RPMI7951 (cell line): ENCODE data around the gene TMEM255B. TPM values are rescaled to one million over a fixed set of nuclear protein-coding genes. Genes with fewer than 3 reads are reported as not detected.
"Not testable (repeated sequence)": the region's sequence is repeated elsewhere in the genome, so short reads cannot be mapped to it uniquely, and the experiment has no call there.

ENCODE experiments used
- DNase-seq: peaks from one replicate; pipeline ENCODE4 v3.0.0-alpha.2; 2012; ENCODE audit warnings: low read depth
- total RNA-seq: library from RNA; depleted of rRNA; stranded (reverse); fragments of >200 nt; shearing (Covaris generic); gene quantifications from 2 replicates; pipeline ENCODE4 v1.2.3, GENCODE V29; 2014

TMEM255B gene
- total RNA-seq, 1 experiment from 2014 or later, result 0.60 TPM

DNA sequence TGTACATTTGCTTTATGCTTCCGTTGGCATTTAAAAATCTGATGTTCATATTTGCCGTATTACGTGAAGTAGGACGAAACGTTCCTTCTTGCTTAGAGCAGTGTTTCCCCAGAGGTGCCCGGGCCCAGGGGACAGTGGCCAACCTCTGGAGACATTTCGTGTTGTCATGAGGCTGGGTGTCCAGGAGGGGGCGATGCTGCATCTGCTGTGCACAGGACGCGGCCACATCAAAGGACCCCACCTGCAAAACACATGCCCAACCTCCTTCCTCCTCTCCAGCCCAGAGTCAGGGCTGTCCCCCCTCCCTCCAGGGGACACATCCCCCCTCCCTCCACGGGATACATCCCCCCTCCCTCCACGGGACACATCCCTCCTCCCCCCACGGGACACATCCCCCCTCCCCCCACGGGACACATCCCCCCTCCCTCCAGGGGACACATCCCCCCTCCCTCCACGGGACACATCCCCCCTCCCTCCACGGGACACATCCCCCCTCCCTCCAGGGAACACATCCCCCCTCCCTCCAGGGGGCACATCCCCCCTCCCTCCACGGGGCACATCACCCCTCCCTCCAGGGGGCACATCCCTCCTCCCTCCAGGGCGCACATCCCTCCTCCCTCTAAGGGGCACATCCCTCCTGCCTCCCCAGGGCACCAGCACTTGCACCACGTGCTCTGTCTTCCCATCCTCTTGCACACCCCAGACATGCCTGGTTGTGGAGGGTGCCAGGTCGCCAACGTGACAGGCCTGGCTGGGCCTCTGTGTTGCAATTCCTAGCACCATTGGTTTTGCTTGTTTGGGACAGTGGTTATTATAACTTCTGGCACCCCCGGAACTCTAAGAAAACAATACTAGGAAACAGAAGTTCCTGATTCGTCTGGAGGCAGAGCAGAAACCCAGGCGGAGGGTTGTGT, 58.2 kb downstream of the TMEM255B start:
- peak; percentile 65 for DNase-seq

DNA sequence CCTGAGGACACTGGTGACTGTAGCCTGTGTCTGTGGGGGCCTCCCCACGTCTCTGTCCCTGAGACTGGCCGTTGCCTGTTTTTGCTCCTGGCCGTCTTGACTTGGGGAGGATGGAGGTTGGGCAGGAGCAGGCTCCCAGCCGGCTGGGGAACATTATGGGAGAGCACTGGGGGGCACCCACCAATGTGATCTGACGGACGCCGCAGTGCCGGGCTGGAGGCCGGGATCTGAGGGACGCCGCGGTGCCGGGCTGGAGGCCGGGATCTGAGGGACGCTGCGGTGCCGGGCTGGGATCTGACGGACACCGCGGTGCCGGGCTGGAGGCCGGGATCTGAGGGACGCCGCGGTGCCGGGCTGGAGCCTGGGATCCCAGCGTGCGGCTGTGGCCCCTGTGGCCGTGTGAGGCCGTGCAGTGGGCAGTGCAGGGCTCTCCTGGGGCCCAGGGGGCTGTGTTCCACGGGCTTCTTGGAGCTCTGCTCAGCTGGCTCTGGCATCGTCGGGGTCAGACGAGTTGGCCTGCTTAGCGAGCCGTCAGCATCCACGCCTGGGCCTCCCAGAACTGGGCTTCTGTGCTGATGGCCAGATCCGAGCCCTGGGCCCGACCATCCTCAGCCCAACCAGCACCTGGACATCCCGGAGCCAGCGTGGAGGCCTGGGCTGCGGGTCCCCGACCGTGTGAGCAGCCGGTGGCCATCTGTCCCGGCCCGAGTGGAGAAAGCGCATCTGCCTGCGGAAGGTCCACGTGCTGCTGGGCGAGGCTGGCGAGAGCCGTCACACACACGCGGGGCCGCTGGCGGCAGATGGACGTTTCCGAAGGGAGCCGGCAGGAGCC, 59.0 kb downstream of the TMEM255B start:
- DNase-seq, result no peak

DNA sequence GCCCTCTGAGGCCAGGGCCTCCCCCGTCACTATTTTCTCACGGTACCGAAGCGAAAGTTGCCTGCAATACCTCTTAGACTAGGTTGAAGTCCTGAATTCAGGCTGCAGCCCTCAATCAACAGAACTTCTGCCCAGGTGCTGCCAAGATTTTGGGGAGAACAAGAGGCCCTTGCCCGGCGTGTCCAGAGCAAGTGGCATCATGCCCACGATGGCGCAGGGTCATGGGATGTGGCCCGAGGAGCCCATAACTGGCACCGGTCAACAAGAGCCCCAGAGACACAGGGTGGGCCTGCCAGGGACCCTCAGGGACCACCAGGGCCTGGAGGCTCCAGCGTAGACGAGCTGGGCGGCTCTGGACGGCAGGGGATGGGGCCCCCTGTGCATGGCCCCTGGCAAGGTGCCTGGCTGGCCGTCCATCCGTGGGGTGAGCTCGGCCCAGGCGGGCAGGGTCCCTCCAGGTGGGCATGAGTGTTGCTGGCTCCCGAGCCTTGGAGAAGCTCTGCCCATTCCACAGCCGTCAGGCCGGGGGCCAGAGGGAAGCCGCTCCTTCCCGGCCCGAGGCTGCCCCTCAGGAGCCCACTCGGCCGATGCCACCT, 59.8 kb downstream of the TMEM255B start:
- no peak for DNase-seq

DNA sequence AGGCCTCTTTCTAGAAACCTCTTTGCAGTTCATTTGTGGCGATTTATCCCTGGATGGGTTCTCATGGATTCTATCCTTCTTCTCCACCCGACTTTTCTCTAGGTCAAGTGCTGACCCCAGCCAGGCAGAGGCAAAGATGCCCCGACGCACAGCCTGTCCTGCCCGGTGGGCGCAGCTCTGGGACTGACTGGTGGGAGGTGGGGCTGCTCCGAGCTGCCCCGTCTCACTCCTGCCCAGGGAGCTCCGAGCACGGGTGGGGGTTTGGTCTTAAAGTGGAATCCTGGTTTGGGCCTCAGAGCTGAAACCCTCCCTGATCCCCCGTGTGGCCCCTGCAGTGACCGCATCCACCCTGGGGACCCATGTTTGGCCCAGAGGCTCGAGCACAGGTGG, 60.3 kb downstream of the TMEM255B start:
- DNase-seq, result no peak

DNA sequence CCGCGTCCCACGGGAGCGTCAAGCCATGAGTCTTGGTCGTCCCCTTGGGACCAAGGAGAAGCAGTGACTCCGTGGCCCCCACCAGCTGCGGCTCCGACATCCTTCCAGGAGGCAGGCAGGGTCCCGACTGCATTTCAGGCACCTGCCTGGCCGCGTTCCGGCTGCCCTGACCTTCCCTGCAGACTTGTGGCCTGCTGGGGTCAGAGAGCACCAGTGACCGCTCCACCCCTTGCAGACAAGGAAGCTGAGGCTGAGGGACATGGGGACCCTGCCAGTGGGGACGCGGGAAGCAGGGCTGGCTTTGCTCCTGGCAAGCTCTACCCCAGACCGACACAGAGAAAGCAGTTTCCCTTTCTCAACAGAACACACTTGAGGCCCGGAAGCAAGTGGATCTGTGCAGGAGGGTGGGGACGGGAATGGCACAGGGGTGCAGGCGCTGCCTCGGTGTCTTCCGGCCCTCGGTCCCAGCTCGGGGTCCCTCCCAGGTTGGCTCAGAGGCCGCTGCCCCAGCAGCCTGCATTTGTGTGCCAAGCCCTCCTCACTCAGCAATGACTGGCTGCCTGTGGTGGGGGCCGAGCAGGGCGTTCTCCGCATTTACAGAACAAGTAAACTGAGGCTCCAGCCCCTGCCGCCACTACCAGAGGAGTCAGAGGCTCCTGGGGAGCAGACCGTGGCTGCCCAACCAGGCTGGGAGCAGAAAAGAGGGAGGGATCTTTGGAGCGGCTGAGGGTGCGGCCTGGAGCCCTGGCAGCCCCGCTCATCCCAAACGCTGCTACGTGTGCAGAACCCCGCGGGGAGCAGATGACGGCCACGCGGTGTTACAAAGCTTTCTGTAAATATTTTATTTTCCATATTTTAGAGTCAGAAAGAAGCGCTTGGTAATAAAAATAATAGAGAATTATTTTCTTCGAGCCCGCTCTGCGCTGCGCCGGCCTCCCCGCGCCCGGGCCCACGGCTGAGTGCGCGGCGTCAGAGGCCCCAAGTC, 61.0 kb downstream of the TMEM255B start:
- no peak for DNase-seq

DNA sequence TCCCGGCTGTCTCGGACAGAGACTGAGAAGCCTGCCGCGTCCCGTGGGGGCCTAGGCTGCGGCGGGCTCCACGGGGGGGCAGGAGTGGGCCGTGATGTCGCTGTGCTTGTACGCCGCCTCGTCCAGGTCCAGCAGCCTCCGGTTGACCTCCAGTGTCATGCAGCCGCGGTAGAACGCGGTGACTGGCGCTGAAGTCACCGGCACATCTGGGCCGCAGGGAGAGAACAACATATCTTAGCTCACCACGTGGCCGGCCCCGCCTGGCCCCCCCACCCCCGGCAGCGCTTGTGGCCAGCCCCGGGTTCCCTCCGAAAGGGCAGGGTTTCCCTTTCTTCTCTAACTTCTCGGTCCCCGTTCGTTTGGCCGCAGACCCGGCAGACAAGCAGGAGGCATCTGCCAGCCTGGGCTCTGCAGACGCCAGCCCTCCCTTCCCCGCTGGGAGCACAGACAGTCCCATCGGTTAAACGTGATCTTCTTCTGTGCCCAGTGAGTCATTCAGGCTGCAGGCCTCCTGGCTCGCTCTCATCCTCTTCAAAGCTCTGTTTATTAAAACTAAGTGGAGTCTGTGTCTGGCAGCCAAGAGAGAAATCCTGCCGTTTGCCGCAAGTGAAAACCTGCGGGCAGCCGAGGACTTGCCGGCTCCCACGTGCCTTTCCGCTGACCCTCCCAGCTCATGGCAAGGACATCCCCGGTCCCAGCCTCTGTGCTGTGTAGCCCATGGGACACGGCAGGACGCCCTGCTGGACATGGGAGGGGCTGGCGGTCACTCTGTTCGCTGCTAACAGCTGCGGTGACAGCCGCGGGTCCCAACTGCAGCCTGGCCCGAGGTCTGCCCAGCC, 62.0 kb downstream of the TMEM255B start:
- peak; percentile 99 for DNase-seq

DNA sequence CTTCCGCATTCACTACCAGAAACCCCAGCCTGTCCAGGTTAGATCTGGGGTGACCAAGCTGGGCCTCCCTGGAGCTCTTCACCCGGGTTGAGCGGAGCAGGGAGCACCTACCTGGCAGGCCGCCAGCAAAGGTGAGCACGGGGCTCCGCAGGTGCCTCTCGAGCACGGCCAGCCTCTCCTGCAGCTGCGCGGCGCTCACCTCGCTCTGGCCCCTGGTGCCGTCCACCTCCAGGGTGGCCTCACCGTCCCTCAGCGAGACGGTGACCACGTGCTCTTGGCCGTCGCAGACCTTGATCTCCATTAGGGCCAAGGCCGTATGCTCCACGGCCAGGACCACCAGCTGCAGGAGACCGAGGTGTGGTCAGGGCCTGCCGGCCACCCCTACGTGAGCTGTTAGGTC, 62.8 kb downstream of the TMEM255B start:
- DNase-seq, result no peak

DNA sequence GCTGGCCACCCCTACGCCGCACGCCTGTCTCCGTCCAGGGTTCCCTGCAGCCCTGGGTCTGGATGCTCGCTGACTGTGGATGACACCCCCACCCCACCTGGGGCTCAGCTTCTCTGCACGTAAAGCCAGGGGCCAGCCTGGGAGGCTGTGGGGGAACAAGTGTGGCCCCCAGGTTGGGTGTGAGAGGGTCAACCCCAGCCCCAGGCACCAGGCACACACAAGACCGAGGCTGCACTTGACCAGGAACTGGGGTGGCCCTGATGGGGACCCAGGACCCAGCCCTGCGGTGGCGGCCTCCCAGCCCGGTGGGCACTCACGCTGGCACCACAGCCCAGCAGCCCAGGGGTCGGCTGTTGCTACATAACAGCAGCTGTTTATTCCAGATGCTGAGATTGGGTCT, 63.2 kb downstream of the TMEM255B start:
- no peak for DNase-seq

DNA sequence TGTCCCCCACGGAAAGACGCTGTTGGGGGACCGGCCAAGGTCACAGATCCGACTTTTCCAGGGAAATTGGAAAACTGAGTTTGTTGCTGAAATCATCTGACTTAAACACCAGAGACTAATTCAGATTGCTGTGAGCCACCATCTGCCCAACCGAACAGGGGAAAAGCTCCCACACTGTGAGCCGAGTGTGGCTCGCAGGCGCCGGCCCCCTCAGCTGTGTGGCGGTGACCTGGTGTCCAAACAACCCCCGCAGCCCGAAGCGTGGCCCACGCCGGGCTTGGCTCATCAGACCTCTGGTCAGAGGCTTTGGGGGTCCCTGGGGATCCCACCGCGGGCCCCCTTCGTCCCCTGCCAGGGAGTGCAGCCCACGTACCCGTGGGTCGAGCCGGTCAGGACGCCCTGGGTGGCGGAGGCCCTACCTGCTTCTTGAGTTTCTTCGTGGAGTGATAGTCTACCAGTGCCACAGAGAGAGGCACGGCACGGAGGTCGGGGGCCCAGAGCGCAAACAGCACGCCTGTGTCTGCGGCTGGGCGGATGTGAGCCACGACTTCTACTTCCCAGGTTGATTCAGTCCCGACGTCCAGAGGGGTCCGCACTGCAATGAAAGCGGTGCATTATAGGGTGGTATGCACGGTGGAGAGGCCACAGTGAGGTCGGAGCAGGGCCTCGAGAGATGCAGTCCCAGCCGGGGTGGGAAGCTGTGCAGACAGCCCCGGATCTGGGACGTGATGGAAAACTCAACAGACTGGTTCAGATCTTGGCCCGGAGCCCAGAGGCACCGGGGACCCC, 64.1 kb downstream of the TMEM255B start:
- DNase-seq, result no peak

DNA sequence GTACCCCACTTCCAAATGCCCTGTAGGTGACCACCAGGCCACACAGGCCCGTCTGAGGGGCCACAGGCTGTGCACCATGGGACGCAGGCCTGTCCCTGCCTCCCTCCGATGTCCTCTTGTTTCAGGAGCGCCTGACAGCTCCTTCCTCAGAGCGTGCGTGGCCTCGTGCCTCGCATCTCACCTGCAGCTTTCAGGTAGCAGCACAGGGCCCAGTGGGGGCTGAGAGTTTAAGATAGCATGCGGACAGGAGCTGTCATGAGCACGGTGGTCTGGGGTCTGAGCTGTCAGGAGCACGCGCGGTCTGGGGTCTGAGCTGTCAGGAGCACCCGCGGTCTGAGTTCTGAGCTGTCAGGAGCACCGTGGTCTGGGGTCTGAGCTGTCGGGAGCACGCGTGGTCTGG, 64.7 kb downstream of the TMEM255B start:
- no peak for DNase-seq

DNA sequence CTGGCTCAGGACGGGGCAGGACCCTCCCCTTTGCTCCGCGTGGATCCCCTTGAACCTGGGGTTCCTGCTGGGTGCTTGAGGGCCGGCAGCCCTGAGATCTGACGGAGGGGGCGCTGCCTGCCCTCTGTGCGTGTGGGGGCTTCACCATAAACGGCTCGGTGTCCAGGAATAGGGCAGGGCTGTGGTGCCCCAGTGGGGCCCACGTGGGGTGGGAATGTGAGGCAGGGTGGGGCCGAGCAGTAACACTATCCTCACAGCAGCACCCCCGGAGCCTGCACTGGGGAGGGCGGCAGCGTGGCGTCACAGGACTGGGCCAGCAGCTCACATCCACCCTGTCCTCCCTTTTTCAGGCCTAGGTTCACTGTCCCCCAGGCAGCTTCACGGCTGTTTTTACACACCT, 66.8 kb downstream of the TMEM255B start:
- DNase-seq, result no peak

DNA sequence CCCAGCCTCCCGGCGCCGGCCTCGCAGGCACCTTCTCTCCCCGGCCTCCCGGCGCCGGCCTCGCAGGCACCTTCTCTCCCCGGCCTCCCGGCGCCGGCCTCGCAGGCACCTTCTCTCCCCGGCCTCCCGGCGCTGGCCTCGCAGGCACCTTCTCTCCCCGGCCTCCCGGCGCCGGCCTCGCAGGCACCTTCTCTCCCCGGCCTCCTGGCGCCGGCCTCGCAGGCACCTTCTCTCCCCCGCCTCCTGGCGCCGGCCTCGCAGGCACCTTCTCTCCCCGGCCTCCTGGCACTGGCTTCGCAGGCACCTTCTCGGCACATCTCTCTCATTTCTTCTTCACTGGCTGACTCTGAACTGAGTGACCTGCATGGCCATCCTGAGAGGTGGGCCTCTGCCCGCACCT, 67.4 kb downstream of the TMEM255B start:
- DNase-seq, result not testable (repeated sequence)

DNA sequence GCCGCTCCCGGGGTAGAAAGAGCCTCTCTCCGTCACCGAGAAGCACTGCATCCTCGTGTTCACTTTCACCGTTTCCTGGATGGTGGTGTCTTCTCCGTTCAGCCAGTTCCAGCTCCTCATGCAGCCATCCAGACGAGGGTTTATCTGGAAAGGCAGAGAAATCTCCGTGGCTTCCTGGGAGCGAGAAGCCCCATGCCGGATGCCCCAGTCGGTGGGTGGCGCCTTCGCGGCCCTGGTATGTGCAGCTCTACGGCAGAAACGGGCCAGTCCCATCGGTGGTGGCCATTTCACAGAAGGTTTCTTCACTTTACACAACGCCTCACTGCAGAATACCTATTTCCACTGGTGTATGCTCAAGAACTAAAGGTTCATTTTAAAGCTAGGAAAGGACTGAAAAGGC, 68.0 kb downstream of the TMEM255B start:
- no peak for DNase-seq

DNA sequence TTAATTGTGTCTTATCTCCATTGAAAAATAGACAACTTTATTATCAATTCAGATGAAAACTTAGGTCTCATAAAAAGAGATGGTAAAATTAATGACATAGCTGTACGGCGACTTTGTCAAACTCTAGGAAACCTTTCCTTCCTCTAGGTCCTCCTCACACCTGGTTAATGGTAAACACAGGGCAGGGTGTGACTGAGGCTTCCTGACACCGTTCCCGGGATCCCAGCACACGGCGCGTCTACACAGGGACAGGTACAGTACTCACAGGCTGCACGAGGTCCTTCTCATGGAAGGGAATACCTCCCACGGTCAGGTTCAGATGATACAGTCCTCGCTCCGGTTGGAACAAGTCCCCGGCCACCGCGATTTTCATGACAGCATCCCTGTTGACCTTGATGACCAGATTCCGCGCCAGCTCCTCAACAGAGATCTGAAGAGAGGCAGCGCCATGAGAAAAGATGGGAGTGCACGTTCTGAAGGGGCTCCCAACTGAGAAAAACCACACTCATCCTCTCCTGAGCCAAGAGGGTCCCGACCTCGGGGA, 69.3 kb downstream of the TMEM255B start:
- DNase-seq, result no peak

DNA sequence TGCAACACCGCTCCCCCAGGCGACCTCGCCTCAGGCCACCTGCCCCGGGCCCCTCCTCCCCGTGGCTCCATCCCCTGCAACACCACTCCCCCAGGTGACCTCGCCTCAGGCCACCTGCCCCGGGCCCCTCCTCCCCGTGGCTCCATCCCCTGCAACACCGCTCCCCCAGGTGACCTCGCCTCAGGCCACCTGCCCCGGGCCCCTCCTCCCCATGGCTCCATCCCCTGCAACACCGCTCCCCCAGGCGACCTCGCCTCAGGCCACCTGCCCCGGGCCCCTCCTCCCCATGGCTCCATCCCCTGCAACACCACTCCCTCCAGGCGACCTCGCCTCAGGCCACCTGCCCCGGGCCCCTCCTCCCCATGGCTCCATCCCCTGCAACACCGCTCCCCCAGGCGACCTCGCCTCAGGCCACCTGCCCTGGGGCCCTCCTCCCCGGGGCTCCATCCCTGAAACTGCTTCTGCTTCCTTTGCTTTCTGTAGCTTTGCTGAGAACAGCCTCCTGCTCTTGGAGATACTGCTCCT, 71.5 kb downstream of the TMEM255B start:
- DNase-seq, result not testable (repeated sequence)

DNA sequence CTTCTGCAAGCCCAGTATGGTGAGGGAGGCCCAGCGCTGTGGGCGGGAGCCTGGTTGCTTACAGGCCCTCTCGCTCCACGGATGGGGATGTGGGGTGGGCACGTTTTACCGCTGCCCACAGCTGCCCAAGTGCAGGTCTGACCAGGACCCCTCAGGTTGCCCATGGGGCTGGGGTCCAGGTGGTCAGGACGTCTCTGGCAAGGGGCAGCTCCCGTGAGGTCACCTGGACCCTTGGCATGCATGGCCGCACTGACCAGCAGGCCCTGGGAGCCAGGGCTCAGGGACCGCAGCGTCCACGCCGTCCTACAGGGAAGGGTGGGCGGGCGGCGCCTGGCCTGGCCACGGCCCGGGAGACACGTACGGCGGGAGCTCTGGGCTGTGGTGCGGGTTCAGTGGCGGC, 72.0 kb downstream of the TMEM255B start:
- DNase-seq, result no peak

DNA sequence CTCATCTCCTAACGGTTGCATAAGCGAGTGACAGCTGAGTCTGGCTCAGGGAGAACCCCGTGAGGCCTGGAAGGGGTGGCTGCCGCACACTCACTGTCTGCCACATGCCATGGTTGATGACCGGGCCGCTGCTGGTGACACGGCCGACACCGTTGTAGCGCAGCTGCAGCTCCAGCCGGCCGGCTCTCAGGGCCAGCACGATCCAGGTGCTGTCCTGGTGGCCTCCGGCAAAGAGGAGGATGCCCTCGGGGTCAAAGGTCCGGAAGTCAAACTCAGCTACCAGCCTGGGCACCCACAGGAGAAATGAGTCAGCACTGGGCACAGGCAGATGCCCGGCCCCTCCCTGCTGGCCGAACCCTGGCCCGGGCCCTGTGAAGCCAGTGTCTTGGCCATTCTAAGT, 73.2 kb downstream of the TMEM255B start:
- peak; percentile 77 for DNase-seq

DNA sequence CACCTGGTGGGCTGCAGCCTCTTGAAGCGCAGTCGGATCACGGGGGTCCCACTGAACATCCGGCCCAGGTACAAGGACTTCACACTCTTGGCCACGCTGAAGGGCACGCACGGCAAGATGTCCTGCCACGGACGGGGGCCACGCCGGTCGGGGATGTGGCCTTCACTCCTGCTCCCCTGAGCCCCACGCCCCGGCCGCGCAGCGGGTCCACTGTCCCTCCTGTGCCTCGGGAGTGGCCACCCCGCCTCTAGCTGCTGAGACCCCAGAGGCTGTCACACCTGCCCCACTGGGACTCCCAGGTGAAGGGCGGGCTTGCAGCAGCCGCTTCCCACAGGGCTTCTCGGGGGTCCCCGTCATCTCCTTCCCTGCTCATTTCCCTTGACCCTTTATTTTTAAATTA, 73.6 kb downstream of the TMEM255B start:
- DNase-seq, result no peak
